ENCODE measurements around the gene SDC1. TPM values are rescaled to one million over a fixed set of nuclear protein-coding genes. Genes with fewer than 3 reads are reported as not detected.

SDC1 gene
- total RNA-seq, 1 donor from 2014 or later, result 0.14 TPM

DNA sequence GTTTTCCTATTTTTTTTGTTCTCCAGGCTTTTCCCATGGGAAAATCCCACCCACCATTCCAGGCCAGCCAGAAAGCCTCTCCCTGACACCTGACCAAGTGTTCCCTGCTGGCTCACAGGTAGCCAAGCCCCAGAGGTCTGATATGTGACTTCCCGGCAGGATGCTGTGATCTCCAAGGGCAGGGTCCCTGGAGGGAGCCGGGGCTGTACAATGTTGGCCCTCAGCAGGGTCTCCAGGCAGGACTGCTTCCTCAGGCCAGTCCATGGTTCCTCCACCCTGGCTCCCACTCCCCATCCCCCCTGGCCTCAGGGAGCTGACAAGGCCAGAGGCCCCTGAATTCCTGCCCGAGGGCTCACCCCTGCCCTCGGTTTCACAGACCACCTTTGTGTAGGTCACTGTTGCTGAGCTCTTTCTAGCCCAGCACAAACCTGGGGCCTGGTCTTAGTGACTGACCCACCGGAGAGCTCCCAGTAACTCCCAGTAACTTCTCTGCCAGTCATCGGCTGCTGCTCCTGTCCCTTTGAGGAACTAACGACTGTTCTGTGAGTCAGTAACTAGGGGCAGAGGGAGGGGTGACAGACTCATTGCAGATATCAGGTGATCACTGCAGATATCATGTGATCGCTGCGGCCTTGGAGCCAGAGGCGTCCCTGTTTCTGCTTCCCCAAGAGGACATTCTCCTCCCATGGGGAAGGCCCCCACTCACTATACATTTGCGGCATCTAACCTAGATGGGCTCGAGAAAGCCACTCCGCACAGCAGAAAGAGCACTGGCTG lies 38.7 kb downstream of the SDC1 start:
- intact Hi-C loops (cut with micrococcal nuclease), result no loop called here

DNA sequence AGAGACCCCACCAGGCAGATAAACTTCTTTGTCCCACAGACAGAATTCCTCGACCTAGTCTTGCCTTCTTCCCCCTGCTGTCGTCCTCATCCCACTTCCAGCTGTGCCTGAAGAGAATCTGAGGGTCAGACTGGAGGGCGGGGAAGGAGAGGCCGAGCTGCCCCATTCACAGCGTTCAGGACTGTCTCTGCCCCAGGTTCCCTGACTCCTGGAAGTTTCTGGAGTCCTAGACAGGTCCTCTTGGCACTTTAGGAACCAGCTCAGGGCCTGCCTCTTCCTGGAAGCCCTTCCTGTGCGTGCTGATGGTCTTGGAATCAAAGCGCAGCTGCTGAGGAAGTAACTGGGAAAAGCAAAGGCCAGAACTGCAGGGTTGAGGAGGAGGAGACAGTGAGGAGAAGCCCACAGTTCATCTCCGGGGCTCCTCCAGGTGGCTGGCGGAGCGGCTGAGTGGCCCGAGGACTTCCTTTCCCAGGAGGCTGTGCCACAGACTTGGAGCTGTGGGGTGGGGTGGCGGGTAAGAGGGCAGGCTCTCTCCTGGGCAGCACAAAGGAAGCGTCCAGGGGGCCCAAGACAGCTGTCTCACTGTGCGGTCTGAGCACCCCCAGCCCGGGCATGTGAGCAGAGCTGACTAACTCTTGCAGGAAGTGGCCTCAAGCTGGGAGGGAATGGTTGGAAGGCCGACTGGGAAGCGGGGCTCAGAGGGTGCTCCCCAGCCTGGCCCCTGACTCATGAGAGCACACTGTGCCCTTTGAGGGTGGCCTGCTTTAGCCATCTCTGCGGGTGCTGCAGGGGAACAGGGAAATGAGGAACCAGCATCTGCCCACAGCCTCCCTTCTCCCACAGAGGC lies 39.5 kb downstream of the SDC1 start:
- intact Hi-C loops (cut with micrococcal nuclease), result no loop called here

DNA sequence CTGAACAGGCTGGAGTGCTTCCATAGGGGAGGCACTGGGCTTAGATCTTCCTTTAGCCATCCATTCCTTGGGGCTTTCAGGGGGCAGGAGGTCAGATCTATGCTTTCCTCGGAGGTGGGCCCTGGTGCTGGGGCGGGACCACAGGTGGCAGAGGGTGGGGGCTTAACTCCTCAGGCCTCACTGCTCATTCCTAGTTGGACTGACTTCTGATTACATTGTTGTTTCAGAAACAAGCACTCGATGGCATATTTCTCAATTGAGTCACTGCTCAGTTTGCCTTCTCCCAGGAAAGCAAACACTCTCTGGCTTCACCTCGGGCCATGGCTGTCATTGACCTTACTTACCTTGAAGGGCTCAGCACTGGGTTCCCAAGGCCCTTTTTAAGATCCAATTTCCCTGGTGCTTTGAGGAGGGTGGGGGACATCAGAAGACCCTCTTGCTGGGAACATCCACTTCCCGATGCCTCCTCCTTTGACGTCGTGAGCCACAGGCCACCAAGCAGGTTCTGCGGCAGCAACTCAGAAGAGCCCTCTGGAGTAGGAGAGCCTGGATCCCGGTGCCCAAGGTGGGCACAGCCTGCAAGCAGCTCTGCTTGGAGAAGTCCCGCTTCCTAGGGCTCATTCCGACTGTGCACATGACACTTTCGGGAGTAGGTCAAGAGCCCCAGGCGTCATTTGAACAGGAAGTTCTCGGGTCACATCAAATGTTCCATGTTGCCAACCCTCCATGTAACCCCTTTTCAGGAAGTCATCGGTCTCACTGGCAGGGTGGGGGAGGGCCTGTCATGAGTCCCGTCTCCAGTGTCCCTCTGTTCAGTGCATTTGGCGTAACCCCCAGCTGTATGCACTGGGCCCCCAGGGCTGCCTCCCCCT lies 40.6 kb downstream of the SDC1 start:
- intact Hi-C loops (cut with micrococcal nuclease), result no loop called here

GRCh38 chr2:20183373-20183772 lies 41.6 kb downstream of the SDC1 start:
- intact Hi-C loops (cut with micrococcal nuclease), result no loop called here

DNA sequence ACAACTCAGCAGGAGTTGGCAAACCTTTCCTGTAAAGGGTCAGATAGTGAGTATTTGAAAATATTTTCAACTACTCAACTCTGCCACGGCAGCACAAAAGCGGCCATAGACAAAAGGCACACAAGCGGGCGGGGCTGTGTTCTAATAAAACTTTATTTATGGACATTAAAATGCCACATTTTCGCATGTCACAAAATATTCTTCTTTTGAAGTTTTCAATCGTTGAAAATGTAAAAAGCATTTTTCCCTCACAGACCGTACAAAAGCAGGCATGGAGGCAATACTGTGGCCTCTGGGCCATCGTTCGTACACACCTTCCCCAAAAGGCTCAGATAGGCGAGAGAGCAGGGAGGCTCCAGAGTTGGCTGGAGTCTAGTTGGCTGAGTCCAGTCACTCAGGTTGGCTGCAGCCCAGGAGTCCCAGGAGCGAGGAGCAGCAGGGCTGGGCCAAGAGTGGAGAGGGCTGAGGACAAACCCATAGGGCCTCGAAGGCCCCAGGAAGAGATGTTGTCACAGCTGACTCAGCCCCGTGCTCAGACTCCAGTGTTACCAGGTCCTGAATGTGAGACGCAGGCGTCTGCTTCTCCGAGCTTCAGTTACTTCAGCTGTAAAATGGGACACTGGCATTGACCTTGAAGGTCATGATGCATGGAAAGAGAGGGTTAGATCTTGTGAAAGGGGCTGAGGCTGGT lies 42.5 kb downstream of the SDC1 start:
- intact Hi-C loops (cut with micrococcal nuclease), result no loop called here

DNA sequence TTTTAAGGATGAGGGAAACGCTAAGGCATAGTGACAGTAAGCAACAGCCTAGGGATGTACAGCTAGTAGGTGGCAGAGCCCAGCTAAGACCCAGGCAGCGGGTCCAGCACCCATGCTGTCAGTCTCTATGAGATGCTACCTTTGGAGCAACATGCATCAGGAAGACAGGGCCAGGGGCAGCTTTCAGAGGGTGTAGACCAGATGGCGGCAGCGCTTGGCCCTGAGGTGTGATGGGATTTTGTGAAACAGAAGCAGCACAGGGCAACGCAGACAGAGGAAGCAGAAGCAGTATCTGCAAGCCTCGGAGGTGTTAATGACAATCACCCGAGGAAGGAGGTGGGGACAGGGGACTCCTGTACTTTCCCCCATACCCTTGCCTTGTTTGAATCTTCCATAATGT lies 43.2 kb downstream of the SDC1 start:
- intact Hi-C loops (cut with micrococcal nuclease), result no loop called here

DNA sequence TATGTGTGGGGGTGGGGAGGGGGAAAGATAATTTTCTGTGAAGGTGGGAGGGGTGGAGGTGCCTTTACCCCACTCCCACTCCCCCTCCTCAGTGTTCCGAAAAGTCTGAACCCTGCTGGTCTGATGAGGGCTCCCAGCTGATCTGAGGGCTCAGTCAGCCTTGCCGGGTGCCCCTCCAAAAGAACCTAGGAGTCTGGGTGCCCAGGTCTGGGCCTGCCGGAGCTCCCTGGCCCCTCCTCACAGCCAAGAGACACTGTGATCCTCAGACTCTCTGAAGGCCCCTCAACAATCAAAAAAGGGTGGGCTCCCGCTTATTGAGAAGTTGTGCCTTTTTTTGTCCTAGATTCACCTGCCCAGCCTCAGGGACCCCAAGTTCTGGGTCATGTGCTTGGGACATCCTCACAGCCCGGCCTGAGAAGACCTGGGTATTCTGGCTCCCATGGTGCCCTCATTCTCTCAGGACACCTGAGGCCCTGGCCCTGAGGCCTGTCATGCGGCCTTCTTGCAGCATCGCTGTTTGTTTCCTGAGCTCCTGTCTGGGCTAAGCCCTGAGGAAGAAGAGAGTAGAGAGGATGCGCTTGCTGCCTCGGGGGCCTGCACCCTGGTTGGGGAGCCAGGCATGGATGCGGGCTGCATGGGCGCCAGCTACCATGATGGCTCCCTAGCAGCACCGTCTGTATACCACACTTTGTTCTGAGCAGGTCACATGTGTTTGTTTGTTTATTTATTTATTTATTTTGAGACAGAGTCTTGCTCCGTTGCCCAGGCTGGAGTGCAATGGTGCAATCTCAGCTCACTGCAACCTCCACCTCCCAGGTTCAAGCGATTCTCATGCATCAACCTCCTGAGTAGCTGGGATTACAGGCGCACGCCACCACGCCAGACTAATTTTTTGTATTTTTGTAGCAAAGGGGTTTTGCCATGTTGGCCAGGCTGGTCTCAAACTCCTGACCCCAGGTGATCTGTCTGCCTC lies 44.0 kb downstream of the SDC1 start:
- intact Hi-C loops (cut with micrococcal nuclease), result no loop called here

DNA sequence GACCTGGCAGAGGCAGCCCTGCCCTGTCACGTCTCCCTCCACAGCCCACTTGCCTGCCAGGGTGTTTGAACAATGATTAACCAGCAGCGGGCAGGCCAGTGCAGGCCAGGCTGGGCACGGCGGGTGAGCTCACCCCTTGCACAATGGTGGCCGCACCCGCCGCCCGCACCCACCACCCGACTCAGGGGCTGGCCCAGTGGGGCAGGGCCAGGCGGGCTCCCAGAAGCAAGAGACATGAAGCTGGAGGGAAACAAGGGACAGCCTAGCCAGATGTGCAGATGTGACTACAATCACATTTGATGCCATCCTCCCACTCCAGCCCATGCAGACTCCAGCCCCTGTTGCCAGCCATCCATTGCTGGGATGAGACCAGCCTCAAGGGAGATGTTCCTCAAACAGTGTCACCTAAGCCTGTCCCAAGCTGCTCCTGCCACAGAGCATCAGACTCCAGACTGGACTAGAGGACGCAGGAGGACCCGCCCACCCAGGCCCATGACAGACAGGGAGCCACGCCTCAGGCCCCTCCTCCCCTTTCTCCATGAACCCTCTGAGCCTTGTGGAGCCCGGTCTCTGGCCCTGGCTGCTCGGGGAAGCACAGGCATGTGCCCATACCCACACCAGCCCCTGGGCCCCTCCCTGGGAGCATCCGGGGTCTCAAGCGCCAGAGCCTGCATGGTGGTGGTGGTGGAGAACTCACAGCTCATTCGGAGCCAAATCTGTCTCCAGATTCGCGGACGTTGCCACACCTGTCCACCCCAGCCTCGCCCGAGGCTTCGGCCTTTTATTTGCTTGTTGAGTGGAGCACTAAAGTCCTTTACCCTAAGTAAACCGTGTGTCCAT lies 45.0 kb downstream of the SDC1 start:
- intact Hi-C loops (cut with micrococcal nuclease), result no loop called here

- intact Hi-C loops (cut with micrococcal nuclease), result no loop called here
Observed at GRCh38 chr2:20179466-20179754, 45.5 kb downstream of the SDC1 start.

GRCh38 chr2:20178666-20179465 lies 46.1 kb downstream of the SDC1 start:
- intact Hi-C loops (cut with micrococcal nuclease), result no loop called here

GRCh38 chr2:20178249-20178607 lies 46.7 kb downstream of the SDC1 start:
- intact Hi-C loops (cut with micrococcal nuclease), result no loop called here

DNA sequence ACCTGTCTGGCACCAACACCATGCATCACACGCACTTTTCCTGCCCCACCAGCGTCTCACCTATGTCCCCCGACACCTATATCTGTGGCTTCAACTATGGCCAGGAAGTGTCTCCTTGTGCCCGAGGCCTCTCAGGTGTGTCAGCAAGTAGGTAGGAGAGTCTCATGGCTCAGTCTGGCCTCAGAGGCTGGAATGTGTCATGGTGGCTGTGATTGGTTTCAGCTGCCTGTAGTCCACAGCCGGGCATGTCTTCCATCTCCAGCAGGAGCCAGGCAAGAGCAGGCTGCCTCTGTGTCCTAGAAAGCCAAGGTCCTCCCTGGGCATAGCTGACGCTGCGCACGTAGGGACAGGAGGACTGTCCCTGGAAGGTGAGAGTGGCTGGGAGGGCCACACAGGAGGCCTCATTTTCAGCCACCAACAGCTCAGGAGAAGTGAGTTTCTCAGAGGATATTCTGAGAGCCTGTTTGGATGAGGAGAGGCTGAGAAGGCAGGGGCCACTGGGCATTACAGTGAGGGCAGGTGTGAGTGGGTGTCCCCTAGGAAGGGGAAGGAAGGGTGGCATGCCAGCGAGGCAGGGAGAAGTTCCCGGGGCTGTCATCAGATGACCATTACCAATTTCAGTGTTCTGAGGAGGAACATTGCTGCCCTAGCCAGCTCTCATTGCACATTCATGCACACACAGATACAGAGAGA lies 47.2 kb downstream of the SDC1 start:
- intact Hi-C loops (cut with micrococcal nuclease), result no loop called here

DNA sequence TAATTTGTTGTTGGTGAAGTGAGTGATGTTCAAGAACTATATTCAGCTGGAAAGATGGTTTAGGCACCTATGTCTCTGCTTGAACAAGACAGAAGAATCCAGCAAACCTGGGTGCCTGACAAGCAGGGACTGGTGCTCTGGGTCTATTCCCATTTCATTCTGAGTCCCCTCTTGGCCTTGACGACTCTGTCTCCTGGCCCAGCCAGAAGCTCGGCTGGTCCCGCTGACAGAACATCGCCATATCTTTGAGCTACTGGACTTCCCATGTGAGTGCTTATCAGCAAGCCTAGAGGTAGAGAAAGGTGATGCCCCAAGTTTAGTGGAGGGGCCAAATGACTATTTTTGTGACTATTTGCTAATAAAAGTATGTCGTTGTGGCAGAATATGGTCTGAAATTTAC lies 48.2 kb downstream of the SDC1 start:
- intact Hi-C loops (cut with micrococcal nuclease), result no loop called here

DNA sequence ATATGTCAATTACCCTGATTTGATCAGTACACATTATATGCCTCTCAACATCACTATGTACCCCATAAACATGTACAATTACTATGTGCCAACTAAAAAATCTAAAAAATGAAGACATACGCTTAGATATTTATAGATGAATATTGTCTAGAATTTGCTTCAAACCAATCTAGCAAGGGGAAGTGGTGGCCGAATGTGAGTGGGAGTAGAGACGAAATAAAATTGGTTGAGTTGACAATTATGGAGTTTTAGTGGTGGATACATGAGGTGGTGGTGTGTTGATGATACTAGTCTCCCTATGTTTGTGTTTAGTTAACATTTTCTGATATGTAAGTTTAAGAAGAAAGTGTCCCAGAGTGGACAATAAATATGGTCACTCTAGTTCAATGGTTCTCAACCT lies 49.0 kb downstream of the SDC1 start:
- intact Hi-C loops (cut with micrococcal nuclease), result no loop called here

GRCh38 chr2:20175267-20175666 lies 49.7 kb downstream of the SDC1 start:
- intact Hi-C loops (cut with micrococcal nuclease), result no loop called here

- intact Hi-C loops (cut with micrococcal nuclease), result no loop called here
Observed at GRCh38 chr2:20174410-20174809, 50.5 kb downstream of the SDC1 start.

GRCh38 chr2:20173496-20174402 lies 51.2 kb downstream of the SDC1 start:
- intact Hi-C loops (cut with micrococcal nuclease), result no loop called here

Measured in T-helper 2 cell treated with Interferon-gamma antibody and Interleukin-4, amounts not matched to agents 100 ng/mL and 5 ng/mL, for 36 hours (primary cell).